GM18505 (cell line): ENCODE data around the gene TRIM14.

ENCODE experiments used
- ATAC-seq: cut with Tn5 transposase; IDR thresholded peaks from one replicate; pipeline ENCODE4 v1.9.1; 2021; ENCODE audit not compliant: unreplicated experiment
- POLR2A ChIP-seq: IDR thresholded peaks from 4 replicates; pipeline ENCODE4 v1.6.1; 2011; ENCODE audit warnings: borderline replicate concordance; ENCODE audit not compliant: insufficient read depth, insufficient read length; ENCODE audit errors: extremely low read depth

Gene TRIM14

GRCh38 chr9:98049288-98050072 lies 69.5 kb downstream of the TRIM14 start:
- no peak for TF ChIP-seq POLR2A
- ATAC-seq, result no peak

GRCh38 chr9:98047002-98047401 lies 72.0 kb downstream of the TRIM14 start:
- TF ChIP-seq POLR2A, result no peak

GRCh38 chr9:98046180-98046543 lies 72.9 kb downstream of the TRIM14 start:
- no peak for TF ChIP-seq POLR2A
- no peak for ATAC-seq

More at GRCh38 chr9:98047002-98047401, 72.0 kb downstream of the TRIM14 start:
- no peak for ATAC-seq

GRCh38 chr9:98045234-98046179 lies 73.5 kb downstream of the TRIM14 start:
- TF ChIP-seq POLR2A, result peak; percentile 65
- no peak for ATAC-seq

- ATAC-seq, result no peak
- no peak for TF ChIP-seq POLR2A
These were observed 75.1 kb downstream of the TRIM14 start for GRCh38 chr9:98043915-98044314.

GRCh38 chr9:98040212-98040611 lies 78.8 kb downstream of the TRIM14 start:
- no peak for ATAC-seq
- TF ChIP-seq POLR2A, result no peak

- no peak for ATAC-seq
- no peak for TF ChIP-seq POLR2A
These were observed 79.4 kb downstream of the TRIM14 start for GRCh38 chr9:98039607-98040017.

GRCh38 chr9:98038958-98039357 lies 80.1 kb downstream of the TRIM14 start:
- TF ChIP-seq POLR2A, result no peak
- ATAC-seq, result peak; percentile 60

- no peak for ATAC-seq
- TF ChIP-seq POLR2A, result no peak
These were observed 81.7 kb downstream of the TRIM14 start for GRCh38 chr9:98037357-98037756.

GRCh38 chr9:98034593-98035546 lies 84.2 kb downstream of the TRIM14 start:
- no peak for ATAC-seq
- TF ChIP-seq POLR2A, result no peak

- ATAC-seq, result no peak
- TF ChIP-seq POLR2A, result no peak
These were observed 87.1 kb downstream of the TRIM14 start for GRCh38 chr9:98031935-98032334.

- no peak for TF ChIP-seq POLR2A
- ATAC-seq, result no peak
These were observed 87.9 kb downstream of the TRIM14 start for GRCh38 chr9:98031169-98031568.

- no peak for ATAC-seq
- no peak for TF ChIP-seq POLR2A
These were observed 94.3 kb downstream of the TRIM14 start for GRCh38 chr9:98024702-98025101.

GRCh38 chr9:98022447-98022846 lies 96.6 kb downstream of the TRIM14 start:
- TF ChIP-seq POLR2A, result no peak
- no peak for ATAC-seq
